HG03565 (cell line): ENCODE measurements around the gene CRTC1.

Experiments used
- ATAC-seq: cut with Tn5 transposase; IDR thresholded peaks from one replicate; pipeline ENCODE4 v1.9.1; 2021; ENCODE audit warnings: mild to moderate bottlenecking, moderate library complexity; ENCODE audit not compliant: unreplicated experiment

The CRTC1 gene

DNA sequence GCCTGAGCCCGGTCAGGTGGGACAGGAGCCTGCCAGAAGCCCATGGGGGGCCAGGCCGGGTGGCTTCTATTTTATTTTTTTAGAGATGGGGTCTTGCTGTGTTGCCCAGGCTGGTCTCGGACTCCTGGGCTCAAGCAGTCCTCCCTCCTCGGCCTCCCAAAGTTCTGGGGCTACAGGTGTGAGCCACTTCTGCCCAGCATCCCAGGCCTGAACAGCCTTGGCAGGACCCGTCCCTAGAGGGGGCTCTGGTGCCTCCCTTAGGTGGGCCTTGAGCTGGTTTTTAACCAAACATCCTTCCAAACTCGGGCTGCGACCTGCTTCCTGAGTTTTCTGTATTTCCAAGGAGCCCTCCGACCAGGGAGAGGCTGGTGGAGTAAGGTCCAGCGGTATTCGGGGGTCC, 97.2 kb downstream of the CRTC1 start:
- no peak for ATAC-seq

DNA sequence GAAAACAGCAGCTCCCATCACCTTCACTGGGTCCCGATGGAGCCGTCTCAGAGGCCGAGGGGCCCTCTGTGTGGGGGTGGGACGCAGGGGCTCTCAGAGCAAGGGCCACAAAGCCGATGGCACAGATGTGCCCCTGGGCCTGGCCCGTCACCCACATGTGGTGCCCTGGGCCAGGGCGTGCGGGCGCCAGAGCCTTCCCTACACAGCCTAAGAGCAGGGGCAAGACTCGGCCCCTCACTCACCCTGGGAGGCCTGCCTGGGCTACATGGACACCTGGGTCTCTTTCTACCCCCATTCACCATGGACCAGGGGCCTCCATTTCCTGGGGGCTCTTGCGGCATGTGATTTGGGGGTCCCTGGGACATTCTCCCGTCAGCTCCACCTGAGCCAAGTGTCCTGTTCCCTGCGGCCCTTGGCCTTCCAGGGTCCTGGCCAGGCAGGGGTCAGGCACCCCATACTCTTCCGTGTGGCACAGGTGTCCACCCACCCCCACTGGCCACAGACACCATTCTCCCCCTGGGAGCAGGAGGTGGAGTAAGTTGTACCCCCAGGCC, 97.6 kb downstream of the CRTC1 start:
- no peak for ATAC-seq

DNA sequence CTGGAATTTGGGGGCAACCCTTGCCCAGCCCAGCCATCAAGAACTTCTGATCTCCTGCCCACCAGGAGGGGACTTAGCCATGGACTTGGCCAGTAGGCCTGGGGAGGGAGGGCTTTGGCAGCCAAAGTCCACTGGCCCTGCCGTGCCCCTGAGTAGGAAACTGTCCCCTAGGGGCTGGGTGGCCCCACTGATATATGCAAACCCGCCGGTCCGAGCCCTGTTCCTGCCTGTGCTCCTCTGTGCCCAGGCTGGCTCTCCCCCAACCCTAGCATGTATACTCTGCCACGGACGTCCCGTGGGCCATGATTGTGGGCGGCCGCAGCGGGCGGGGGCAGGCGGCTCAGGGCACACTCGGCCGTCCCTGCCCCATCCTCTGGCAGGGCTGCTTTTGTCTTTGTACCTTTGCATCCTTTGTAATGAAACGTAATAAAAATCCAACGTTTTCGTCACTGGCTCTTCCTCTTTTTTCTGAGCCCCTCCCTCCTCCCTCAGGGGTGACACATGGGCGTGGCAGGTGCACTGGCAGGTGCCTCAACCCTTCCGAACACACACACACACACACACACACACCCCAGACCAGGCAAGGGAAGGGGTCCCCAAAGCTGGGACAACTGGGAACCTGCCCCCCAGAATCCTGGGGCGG, 98.5 kb downstream of the CRTC1 start:
- no peak for ATAC-seq

DNA sequence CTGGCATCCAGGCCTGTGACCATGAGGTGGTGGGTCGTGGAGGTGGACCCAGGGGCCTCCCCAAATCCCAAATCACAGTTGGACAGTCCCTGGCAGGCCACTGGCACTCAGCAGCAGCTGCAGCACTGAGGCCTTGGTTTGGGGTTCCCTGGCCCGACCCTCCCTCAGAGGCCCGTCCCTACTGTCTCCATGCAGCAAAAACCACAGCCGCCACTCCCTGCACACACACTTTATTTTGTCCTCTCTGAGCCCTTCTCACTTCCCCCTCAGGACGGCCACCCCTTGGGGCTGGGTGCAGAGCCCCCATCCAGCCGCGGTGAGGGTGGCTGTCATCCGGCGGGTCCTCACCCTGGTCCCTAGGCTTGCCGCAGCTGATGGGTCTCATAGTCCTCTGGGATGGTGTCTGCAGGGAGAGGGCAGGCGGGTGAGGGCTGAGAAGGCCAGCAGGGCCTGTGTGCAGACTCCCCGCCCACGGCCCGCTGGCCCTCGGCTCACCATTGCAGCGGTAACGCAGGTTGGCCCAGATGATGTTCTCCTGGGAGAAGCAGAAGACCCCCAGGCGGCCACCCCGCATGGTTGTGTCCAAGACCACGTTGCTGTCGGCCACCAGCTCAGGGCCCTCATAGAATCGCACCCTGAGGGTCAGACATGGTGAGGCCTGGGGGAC, 99.2 kb downstream of the CRTC1 start:
- ATAC-seq: no peak

DNA sequence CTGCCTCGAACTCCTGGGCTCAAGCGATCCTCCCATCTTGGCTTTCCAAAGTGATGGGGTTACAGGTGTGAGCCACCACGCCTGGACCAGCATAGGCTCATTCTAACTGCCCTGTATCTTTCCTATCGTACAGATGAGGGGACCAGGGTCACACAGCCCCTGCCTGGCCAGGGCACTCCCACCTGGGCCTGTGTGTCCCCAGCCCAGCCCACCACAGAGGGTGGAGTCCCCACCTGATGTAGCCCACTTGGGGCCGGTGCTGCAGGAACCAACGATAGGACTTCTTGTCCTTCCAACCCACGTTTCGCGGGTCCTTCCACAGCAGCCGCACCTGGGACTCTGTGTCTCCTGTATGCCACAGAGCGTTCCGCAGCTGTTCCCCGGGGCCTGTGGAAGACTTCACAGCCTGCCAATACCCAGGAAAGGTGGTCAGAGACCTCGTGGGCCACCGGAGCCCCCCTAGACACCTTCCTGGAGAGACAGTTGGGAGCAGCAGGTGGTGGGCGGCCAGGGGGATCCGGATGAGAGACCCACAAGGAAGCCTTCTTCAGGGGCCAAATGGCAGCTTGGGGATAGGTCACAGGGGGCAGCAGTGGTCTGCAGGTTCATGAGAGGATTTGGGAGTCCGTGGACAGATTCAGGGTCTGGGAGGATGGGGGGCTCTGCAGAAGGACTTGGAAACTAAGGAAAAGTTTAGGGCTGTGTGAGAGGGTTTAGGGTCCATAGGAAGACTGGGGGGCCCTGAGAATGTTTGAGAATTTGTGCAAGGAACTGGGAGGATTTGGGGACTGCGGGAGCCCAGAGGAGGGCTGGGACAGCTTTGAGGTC, 100.7 kb downstream of the CRTC1 start:
- no peak for ATAC-seq

DNA sequence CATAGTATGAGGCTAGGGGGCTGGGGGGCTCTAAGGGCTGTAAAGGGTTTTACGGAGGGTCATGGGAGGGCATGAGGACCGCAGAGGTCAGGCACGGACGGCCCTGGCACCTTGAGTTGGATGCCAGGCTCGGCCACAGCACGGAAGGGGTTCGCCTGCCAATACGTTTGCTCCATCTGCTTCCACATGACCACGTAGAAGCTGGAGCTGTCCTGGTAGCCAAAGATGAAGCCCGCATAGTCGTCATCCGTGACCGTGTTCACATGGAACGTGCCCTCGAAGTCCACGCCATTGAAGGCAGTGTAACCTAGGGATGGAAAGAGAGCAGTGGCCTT, 101.3 kb downstream of the CRTC1 start:
- ATAC-seq: no peak

DNA sequence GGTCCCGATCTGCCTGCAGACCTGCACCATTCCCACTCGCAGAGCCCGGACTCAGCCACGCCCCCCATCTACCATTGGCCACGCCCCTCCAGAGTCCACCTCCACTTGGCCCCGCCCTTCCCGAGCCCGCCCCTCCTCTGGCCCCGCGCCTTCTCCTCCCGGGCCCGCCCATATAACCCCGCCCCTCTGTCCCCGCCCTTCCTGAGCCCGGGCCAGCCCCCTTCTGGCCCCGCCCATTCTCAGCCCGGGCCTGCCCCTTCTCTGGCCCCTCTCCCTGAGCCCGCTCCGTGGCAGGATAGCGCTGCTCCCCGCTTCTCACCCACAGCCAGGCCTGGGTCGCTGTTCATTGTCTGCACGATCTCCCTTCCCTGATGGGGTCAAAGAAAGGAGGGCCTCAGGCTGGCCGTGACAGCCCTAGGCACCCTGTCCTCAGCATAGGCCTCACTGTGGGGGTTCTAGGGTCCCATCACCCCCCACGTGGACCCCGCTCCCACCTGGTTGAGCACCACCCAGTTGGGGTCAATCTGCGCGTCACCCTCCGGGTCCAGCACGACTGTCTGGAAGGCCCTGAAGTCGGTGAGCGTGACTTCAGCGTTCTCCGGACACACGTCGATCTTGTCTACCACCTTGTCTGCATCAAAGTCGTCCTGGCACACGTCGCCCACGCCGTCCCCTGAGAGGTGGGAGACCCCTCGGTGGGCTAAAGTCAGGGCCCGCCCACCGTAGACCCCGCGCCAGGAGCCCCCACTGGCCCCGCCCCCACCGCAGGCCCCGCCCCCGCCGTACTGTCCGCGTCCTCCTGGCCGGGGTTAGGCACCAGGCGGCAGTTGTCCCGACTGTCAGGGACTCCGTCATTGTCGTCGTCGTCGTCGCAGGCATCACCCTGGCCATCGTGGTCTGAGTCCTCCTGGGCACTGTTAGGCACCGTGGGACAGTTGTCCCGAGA, 102.0 kb downstream of the CRTC1 start:
- ATAC-seq: no peak

DNA sequence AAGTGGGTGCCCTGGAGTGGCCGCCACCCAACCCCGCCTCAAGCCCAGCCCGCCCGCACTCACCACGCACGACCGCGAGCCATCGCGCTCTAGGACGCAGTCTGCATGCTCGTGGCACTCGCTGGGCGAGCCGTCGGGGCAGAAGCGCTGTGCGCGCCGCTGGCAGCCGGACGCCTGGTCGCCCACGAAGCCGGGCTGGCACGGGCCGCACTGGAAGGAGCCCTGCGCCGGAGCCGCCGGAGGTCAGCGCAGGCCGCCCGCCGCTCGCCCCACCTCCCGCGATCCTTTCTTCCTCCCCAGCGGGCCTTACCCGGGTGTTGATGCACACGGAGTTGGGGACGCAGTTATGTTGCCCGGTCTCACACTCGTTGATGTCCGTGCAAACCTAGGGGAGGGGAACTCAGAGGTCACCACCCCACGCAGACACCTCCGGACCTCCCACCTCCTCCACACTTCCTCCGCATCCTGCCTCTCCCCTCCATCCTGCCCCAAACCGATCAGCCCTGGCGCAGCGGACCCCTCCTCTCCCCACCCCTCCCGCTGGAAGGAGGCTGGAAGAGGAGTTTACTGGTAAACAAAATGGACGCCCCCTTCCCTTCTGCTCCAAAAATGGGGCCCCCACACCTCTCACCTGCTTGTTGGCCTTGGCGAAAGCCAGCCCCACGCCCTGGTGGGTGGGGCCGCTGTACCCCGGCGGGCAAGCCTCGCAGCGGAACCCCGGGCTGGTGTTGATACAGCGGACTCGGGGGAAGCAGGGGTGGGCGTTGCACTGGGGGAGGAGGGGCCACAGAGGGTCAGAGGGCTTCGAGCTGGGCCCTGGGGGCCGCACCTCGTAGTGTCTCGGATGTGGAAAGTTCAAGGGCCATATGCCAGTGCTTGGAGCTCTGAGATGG, 105.3 kb downstream of the CRTC1 start:
- no peak for ATAC-seq

DNA sequence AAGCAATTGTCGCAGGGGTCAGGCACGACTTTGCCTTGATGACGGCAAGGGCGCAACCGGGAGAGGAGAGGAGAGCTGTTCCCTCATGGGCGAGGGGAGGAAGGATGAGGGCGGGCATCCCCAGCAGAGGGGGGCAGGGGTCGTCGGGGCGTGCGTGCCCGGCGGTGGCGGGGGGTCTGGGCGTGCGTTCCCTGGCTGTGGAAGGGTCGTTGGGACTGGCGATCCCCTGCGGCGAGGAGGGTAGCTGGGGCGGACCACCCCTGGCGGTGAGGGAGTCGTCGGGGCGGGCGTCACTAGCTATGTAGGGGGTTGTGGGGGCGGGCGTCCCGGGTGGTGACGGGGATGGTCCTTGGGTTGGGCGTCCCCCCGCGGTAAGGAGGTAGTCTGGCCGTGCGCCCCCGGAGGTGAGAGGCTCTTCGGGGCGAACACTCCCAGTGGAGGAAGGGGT, 106.0 kb downstream of the CRTC1 start:
- no peak for ATAC-seq

DNA sequence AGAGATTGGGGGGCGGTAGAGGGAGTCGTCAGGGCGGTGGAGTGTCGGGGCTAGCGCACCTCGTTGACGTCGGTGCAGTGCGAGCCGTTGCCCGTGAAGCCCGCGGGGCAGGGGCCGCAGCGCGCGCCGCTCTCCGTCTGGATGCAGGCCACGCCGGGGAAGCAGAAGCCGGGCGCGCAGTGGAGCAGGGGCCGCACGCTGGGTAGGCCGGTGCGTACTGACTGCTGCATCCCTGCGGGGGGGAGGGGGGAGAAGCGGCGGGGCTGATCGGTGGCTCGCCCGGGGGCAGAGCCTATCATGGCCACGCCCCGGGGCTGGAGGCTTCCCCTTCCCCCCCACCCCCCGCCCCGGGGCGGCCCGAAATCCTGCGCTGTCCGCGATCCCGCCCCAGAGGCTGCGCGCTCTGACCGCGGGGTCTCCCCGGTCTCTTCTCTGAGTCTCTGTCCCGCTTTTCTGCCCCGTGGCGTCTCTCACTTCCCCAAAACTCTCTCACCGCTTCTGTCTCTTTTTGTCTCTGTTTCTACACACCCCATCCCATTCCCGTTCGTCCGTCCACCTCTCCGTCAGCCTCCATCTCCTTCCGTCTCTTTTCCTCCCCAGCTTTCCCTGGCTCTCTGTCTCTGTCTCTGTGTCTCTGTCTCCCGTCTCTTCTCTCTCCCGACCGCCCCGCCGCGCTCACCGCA, 106.5 kb downstream of the CRTC1 start:
- ATAC-seq: no peak

DNA sequence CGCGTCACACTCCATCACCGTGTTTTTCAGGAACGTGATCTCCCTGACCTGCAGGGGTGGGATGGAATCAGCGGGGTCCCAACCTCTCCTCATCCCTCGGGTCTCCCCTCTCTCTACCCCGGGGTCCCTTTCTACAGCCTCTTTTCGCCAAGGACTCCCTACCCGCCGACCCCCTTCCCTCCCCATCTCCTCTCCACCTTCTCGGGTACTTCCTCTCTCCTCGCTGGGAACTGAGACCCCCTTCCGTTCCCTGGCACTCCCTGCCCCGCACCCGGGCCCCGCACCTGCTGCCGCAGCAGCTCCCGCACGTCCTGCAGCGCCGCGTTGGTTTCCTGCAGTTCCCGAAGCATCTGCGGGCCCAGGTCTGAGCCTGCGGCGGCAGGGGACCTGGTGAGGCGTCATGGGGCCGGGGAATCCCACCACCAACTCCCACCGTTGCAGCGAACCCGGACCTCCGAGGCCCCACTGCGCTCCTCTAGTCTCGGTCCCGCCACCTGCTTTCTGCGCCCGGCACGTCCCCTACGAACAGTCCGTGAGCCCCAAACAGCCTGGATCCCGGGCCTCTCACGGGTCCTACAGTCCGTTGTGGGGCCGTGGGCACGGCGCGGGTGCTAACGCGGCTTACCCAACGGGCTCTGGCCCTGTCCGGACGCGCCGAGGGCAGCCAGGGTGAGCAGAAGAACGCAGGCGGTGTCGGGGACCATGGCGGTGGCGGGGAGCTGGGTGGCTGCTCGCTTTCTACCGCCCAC, 107.3 kb downstream of the CRTC1 start, which contains the start of gene COMP:
TSS of gene COMP (minus strand) at position 740 of the 749 bp plus-strand sequence. CDS start at position 704, 36 bp downstream.
- ATAC-seq: no peak

DNA sequence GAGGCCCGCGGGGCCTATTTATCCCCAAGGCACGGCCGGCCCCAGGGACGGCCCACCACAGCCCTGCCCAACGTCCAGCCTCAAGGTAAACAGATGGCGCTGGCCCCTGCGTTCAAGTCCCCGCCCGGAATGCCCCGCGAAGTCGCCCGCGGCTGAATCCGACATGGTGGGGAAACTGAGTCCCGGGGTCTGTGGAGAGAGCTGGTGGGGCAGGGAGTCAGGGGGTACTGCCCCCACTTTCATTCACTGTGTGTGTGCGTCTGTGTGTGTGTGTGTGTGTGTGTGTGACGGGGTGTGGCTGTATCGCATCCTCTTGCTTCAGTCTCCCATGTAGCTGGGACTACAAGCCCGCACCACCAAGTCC, 107.8 kb downstream of the CRTC1 start:
- ATAC-seq: no peak

DNA sequence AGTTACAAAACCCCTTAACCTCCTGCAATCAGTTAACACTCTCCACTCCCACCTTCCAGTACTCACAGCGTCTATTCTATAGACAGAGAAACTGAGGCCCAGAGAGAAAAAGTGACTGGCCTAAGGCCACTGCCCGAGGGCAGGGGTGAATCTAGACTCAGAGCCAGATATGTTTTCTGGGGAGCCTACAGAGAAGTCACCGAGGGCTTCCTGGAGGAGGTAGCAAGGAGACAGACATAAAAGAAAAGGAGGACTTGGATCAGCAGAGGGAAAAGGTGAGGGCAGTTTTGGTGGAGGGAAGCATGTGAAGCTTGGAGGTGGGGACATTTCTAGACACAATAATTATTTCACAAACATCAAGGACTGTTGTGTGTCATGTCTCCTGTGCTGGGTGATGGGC, 109.2 kb downstream of the CRTC1 start:
- ATAC-seq: no peak

DNA sequence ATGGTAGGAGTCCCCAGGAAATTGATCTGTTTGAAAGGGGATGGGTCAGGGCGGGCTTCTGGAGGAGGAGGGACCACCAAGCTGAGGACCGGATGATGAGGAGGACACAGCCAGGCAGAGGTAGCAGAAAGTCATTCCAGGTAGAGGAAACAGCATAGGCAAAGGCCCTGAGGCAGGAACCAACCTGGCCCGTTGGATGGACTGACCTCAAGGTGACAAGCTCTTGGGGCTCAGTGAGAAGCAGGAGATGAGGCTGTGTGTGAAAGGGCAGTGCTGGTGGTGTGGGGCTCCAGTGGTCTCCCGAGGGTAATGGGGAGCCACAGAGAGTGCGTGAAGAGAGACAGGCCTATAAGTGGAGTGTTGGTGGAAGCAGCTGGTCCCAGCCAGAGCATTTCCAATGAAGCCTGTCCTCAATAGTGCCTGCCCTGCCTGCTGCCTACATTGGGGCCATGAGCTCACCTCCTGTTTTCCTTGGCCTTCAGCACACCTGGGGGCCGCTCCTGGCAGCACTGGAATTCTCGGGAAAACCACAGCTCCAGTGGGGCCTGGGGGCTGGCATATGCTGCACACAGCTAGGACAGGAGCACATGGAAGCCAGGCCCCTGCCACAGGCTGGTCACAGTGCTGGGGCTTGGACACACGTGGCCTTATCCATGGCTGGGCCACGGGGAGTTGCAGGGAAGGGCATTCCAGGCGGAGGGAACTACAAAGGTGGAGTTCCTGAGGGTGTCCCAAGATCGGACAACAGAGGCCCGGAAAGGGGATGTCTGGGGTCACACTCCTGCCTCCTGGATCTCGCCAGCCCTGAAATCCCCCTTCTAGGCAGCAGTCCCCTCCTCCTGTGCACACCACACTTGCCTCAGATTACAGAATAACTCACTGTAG, 109.9 kb downstream of the CRTC1 start:
- ATAC-seq: no peak

DNA sequence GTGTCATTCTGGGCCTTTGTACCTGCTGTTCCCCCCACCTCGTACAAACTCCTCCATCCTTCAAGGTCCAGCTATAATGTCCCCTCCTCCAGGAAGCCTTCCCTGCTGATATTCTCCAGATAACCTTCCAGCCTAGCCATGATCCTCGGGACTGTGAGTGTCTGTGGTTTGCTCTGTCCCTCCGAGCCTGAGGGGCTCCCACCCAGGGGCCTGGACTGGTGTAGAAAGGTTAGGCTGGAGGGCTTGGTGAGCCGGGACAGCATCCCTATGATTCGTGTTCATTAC, 110.5 kb downstream of the CRTC1 start:
- no peak for ATAC-seq

DNA sequence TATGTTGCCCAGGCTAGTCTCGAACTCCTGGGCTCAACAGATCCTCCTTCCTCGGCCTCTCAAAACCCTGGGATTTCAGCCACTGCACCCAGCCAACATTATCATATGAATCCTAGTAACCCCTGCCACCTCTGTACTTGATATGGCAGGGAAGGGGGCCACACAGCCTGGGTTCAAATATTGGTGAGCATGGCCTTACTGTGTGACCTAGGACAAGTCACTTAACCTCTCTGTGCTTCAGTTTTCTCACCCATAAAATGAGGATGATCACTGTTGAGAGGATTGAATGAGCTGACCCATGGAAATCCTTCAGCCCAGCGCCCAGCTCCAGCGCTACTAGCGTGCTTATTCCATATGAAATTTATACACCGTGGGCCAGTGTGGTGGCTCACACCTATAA, 111.2 kb downstream of the CRTC1 start:
- no peak for ATAC-seq

DNA sequence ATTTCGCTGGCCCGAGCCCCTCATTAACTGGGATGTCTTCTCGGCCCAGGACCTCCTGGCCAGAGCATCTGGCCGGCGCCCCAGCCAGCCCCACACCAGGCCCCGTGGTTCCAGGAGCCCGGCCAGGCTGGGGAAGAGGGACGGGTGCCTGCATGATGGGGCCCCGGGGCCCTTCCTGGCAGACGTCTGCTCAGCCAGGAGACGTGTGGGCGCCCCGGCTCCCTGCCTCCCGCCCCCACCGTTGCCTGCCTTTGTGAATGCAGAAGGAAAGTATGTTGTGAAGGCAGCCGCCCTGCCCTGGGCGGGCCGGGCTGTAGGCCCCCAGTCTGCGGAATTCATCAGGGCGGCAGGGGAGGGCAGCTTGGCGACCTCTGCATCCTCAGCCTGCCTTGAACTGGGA, 112.1 kb downstream of the CRTC1 start:
- ATAC-seq: no peak

DNA sequence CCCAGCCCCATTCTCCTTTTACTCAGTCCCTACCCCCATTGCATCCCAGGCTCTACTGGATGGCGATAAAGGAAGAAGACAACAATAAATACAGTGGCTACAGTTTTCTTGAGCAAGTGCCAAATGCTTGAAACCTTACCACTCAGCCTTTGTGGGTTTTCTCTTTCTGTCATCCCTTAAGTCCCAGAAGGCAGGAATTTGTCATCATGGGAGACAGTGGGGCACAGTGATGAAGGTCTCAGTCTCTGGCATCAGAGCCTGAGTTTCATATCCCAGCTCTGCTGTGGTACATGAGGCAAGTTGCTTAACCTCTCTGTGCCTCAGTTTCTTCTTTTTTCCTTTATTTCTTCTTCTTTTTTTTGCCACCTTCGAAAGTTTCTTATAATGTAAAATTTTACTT, 112.8 kb downstream of the CRTC1 start:
- ATAC-seq: no peak
